ENCODE results near the gene SOAT2.

The SOAT2 gene

GRCh38 chr12:53070877-53071492, 32.3 kb upstream of the SOAT2 start:
- H3K4me3 ChIP-seq (ENCODE audit: control insufficient read depth, low read depth, low read length), result no peak overlapping the region
- TF ChIP-seq CTCF (IDR thresholded peaks at IDR 0.05; ENCODE audit: control insufficient read depth, insufficient read depth, low read depth, low read length, missing control alignments), result no peak
- DNase-seq (ENCODE audit: low read depth), result no peak

- peak; percentile 14 for TF ChIP-seq CTCF (IDR thresholded peaks at IDR 0.05; ENCODE audit: control insufficient read depth, insufficient read depth, low read depth, low read length, missing control alignments)
- no peak overlapping the region for H3K4me3 ChIP-seq (ENCODE audit: control insufficient read depth, low read depth, low read length)
- DNase-seq (ENCODE audit: low read depth), result no peak
Measured at GRCh38 chr12:53071591-53072551, 31.4 kb upstream of the SOAT2 start.

- no peak overlapping the region for H3K4me3 ChIP-seq (ENCODE audit: control insufficient read depth, low read depth, low read length)
- no peak for TF ChIP-seq CTCF (IDR thresholded peaks at IDR 0.05; ENCODE audit: control insufficient read depth, insufficient read depth, low read depth, low read length, missing control alignments)
- no peak for DNase-seq (ENCODE audit: low read depth)
Measured at GRCh38 chr12:53073881-53074280, 29.4 kb upstream of the SOAT2 start.

- no peak for DNase-seq (ENCODE audit: low read depth)
- no peak overlapping the region for H3K4me3 ChIP-seq (ENCODE audit: control insufficient read depth, low read depth, low read length)
- TF ChIP-seq CTCF (IDR thresholded peaks at IDR 0.05; ENCODE audit: control insufficient read depth, insufficient read depth, low read depth, low read length, missing control alignments), result no peak
Measured at GRCh38 chr12:53074283-53074998, 28.8 kb upstream of the SOAT2 start.

GRCh38 chr12:53074999-53075370, 28.3 kb upstream of the SOAT2 start:
- no peak for TF ChIP-seq CTCF (IDR thresholded peaks at IDR 0.05; ENCODE audit: control insufficient read depth, insufficient read depth, low read depth, low read length, missing control alignments)
- DNase-seq (ENCODE audit: low read depth), result no peak
- no peak overlapping the region for H3K4me3 ChIP-seq (ENCODE audit: control insufficient read depth, low read depth, low read length)

- no peak for DNase-seq (ENCODE audit: low read depth)
- TF ChIP-seq CTCF (IDR thresholded peaks at IDR 0.05; ENCODE audit: control insufficient read depth, insufficient read depth, low read depth, low read length, missing control alignments), result no peak
- H3K4me3 ChIP-seq (ENCODE audit: control insufficient read depth, low read depth, low read length), result no peak overlapping the region
Measured at GRCh38 chr12:53076461-53076860, 26.8 kb upstream of the SOAT2 start.
